Measurements from ENCODE around the gene SRGAP3. TPM values are rescaled to one million over a fixed set of nuclear protein-coding genes. Genes with fewer than 3 reads are reported as not detected.

SRGAP3 gene
- total RNA-seq, 4 donors from 2014 or later, result 6.7 to 24.8 (median 19.7) TPM

DNA sequence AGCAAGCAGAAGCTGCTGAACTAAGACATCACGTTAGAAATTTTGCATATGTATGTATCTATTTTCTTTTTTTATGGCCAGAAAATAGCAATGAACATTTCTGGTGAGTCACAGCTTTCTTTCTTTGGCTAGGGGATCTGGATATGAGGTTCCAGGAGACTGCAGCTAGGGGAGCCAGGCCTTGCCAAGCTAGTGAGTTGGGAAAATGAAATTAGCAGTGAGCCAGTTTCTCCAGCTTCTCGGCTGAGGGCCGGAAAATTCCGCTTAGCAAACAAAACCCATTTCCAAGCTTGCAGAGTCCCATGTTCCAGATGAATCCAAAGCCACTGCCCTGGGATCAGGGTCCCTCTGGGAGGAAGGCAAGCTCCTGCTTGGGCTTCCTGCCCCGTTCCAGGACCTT is 137.6 kb downstream of the SRGAP3 start:
- H3K27ac ChIP-seq, result no peak overlapping the region
- H3K4me3 ChIP-seq, result no peak overlapping the region
- no peaks in the 10 kb centered on the region for H3K36me3 ChIP-seq
- H3K27me3 ChIP-seq, result no peaks in the 10 kb centered on the region
- TF ChIP-seq POLR2A (IDR thresholded peaks at IDR 0.05), result no peak
- TF ChIP-seq, protein P1, sequence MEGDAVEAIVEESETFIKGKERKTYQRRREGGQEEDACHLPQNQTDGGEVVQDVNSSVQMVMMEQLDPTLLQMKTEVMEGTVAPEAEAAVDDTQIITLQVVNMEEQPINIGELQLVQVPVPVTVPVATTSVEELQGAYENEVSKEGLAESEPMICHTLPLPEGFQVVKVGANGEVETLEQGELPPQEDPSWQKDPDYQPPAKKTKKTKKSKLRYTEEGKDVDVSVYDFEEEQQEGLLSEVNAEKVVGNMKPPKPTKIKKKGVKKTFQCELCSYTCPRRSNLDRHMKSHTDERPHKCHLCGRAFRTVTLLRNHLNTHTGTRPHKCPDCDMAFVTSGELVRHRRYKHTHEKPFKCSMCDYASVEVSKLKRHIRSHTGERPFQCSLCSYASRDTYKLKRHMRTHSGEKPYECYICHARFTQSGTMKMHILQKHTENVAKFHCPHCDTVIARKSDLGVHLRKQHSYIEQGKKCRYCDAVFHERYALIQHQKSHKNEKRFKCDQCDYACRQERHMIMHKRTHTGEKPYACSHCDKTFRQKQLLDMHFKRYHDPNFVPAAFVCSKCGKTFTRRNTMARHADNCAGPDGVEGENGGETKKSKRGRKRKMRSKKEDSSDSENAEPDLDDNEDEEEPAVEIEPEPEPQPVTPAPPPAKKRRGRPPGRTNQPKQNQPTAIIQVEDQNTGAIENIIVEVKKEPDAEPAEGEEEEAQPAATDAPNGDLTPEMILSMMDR (IDR thresholded peaks at IDR 0.05), result no peak
- no peaks in the 10 kb centered on the region for H3K9me3 ChIP-seq
- DNase-seq, result no peak
- H3K4me1 ChIP-seq, result no peaks in the 10 kb centered on the region

DNA sequence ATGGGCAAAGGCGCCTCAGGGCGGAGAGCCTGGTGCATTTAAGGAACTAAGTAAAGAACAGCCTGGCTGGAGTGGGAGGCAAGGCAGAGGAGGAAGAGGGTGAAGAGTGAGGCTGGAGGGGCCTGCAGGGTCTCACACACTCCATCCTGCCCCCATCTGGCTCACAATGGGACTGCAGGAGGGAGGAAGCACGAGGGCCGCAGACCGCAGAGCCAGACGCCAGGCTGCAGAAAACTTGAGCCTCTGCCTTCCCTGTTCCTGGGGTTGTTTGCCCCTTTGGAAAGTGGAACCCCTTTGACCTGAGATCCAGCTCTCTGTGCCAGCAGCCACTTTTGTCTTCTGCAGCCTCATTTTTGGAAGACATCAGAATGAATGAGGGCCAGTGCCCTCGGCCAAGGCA is 138.0 kb downstream of the SRGAP3 start:
- Histone ChIP-seq H3K36me3 (no peaks in the 10 kb centered on the region), H3K4me3 (no peak overlapping the region), H3K27ac (no peak overlapping the region), H3K9me3 (no peaks in the 10 kb centered on the region), H3K4me1 (no peaks in the 10 kb centered on the region), H3K27me3 (no peaks in the 10 kb centered on the region)
- TF ChIP-seq, protein P1 (IDR thresholded peaks at IDR 0.05), result no peak
- no peak for TF ChIP-seq POLR2A (IDR thresholded peaks at IDR 0.05)
- DNase-seq, result no peak

DNA sequence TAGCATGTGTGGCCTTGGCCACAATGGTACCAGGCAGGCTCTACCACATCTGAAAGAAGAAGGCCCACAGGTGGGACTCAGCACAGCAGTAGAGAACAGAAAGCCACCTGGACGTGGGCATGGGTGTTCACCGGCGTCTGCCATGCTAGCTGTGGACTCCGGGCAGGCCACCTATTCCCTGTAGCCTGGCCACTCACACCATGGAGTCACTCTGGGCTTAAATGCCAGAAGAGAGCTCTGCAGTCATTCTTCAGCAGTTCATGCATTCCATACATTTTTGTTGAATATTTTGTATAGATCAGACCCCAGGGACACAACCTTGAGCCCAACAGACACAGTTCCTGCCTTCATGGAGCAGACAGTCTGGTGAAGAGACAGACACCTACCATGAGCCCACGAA is 138.6 kb downstream of the SRGAP3 start:
- Histone ChIP-seq H3K4me1 (no peaks in the 10 kb centered on the region), H3K27me3 (no peaks in the 10 kb centered on the region), H3K36me3 (no peaks in the 10 kb centered on the region), H3K4me3 (no peak overlapping the region), H3K9me3 (no peaks in the 10 kb centered on the region), H3K27ac (no peak overlapping the region)
- no peak for TF ChIP-seq POLR2A (IDR thresholded peaks at IDR 0.05)
- TF ChIP-seq, protein P1 (IDR thresholded peaks at IDR 0.05), result no peak
- no peak for DNase-seq

DNA sequence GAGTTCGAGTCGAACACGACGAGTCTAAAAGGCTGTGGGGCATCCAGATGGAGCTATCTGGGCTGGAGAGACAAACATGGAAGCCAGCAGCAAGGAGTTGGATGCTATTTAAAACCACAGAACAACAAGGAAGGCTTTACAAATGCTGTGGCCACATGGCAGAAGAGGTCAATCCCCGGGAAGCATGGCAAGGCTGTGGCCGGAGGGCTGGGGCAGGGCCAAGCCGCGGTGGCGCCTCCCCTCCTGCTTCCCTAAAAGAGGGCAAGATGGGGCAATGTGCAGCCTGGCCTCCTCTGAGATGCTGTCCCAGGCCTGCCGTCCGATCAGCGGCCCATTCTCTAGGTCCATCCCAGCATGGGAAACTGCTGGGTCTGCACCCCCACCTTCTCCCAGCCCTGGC is 139.1 kb downstream of the SRGAP3 start:
- TF ChIP-seq POLR2A (IDR thresholded peaks at IDR 0.05), result no peak
- TF ChIP-seq, protein P1 (IDR thresholded peaks at IDR 0.05), result no peak
- Histone ChIP-seq H3K4me3 (no peak overlapping the region), H3K27me3 (no peaks in the 10 kb centered on the region), H3K9me3 (no peaks in the 10 kb centered on the region), H3K36me3 (no peaks in the 10 kb centered on the region), H3K4me1 (no peaks in the 10 kb centered on the region), H3K27ac (no peak overlapping the region)
- DNase-seq, result no peak

DNA sequence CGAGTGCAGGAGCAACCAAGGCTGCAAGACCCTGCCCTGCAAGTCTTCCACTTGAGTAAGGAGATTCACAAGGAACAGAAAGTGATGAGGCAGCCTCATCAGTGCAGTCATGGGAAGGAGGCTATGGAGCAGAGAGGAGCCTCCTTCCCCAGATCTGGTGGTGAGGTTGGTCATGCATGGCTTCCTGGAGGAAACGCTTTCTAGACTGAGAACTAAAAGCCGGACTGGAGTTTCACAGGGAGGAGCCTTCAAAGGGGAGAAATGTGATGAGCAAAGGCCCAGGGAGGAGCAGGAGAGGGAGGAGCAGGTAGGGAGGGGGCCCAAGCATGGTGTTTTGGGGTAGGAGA is 139.9 kb downstream of the SRGAP3 start:
- Histone ChIP-seq H3K4me3 (no peak overlapping the region), H3K9me3 (no peaks in the 10 kb centered on the region), H3K27me3 (no peaks in the 10 kb centered on the region), H3K4me1 (no peaks in the 10 kb centered on the region), H3K27ac (no peak overlapping the region), H3K36me3 (no peaks in the 10 kb centered on the region)
- TF ChIP-seq, protein P1 (IDR thresholded peaks at IDR 0.05), result no peak
- TF ChIP-seq POLR2A (IDR thresholded peaks at IDR 0.05), result no peak
- no peak for DNase-seq

DNA sequence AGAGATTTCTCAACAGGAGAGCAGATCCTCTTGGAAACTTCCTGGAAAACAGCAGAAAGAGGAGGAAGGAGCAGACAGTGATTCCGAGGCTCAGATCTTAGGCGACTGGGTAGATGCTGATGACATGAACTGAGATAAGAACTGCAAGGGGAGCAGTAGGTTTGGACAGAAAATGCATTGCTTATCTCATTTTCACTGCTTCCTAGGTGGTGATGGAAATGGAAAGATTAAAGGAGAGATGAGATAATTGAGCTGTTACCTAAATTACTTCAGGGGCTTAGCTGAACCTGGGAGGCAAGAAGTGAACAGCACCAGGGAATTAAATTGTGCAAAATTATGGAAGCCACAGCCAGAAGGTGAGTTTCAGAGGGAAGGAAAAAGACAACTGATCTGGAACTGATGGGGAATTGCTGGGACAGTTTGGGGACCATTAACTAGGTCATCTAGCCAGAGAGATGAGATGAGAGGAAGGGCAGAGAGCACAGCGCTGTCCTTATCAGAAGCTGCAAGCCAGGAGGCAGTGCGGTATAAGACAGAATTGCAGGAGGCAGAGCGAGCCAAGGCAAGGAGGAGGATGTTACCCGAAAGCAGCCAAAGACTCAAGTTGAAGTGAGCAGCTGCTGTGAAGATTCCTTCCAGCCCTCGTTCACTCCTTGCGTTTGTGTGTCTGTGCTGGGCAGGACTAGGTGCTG is 140.4 kb downstream of the SRGAP3 start:
- no peaks in the 10 kb centered on the region for H3K27me3 ChIP-seq
- no peak overlapping the region for H3K27ac ChIP-seq
- no peaks in the 10 kb centered on the region for H3K4me1 ChIP-seq
- H3K9me3 ChIP-seq, result no peaks in the 10 kb centered on the region
- no peak for DNase-seq
- H3K36me3 ChIP-seq, result no peaks in the 10 kb centered on the region
- TF ChIP-seq POLR2A (IDR thresholded peaks at IDR 0.05), result no peak
- TF ChIP-seq, protein P1 (IDR thresholded peaks at IDR 0.05), result no peak
- no peak overlapping the region for H3K4me3 ChIP-seq
